Measurements from ENCODE around the gene UGT1A9. TPM values are rescaled to one million over a fixed set of nuclear protein-coding genes. Genes with fewer than 3 reads are reported as not detected.

The UGT1A9 gene
- total RNA-seq, 4 donors from 2014 or later = not detected

DNA sequence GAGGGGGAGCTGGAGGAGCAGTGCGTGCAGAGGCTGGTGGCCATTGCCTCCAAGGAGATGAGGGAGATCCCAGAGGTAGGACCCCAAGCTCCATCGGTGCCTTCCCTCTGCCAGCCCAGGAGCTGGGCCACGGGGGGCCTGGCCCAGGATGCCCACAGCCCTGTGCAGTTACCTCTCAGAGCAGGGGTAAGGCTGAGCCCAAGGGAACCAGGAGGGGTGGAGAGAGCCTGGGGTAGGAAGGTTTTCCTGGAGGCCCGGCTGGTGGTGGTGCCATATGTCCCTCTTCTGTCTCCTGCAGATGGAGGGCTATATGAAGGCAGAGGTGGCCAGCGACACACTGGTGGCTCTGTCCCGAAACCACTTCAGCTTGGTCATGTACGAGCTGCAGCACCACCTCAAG is 117.9 kb downstream of the UGT1A9 start:
- peaks cover 4% of the 10 kb centered on the region for H3K27me3 ChIP-seq
- 80% methylated on average over 1 of the region's 7 CpGs; no CpG with 5 or more reads in 1 of the 2 donors for WGBS, 2 donors (ENCODE audit: low coverage in 1 of 2)
- ATAC-seq = no peak
- H3K36me3 ChIP-seq = no peaks in the 10 kb centered on the region
- TF ChIP-seq CTCF (IDR thresholded peaks at IDR 0.05) = no peak
- no peak for TF ChIP-seq POLR2A (IDR thresholded peaks at IDR 0.05)
- TF ChIP-seq EP300 (IDR thresholded peaks at IDR 0.05) = no peak
- no peaks in the 10 kb centered on the region for H3K4me1 ChIP-seq
- no peak overlapping the region for H3K4me3 ChIP-seq
- H3K27ac ChIP-seq = no peak overlapping the region
- H3K9me3 ChIP-seq = no peaks in the 10 kb centered on the region

GRCh38 chr2:233791151-233791882 is 119.6 kb downstream of the UGT1A9 start:
- TF ChIP-seq EP300 (IDR thresholded peaks at IDR 0.05) (no peak), POLR2AphosphoS5 (IDR thresholded peaks at IDR 0.05) (no peak), POLR2A (IDR thresholded peaks at IDR 0.05) (no peak), CTCF (IDR thresholded peaks at IDR 0.05) (no peak)
- 69 to 88% methylated on average over 6 to 10 of the region's 18 CpGs for WGBS, 2 donors (ENCODE audit: low coverage in 1 of 2)
- H3K4me3 ChIP-seq = no peak overlapping the region
- no peaks in the 10 kb centered on the region for H3K36me3 ChIP-seq
- no peaks in the 10 kb centered on the region for H3K9me3 ChIP-seq
- no peaks in the 10 kb centered on the region for H3K4me1 ChIP-seq
- H3K27ac ChIP-seq = no peak overlapping the region
- no peak for ATAC-seq
- H3K27me3 ChIP-seq = no peaks in the 10 kb centered on the region

DNA sequence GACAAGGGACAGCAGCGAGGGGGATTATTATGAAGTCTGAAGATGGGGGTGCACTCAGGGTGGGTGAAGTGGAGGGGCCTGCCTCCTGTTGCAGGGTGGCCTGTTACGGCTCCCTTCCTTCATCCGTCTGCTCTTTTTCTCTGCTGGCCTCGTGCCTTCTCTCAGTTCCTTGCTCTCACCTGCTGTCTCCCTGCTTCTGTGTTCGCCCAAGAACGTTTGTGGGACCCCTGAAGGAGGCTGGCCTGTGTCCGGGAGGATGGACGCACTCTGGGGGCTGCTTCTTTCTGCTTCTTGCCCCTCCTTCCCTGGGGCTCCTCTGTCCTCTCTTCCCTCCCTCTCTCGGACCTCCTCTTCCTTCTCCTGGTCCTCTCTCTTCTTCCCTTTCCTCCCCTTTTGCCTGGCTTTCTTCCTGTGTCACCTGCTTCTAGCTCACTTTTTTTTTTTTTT is 120.2 kb downstream of the UGT1A9 start:
- Histone ChIP-seq H3K4me1 (no peaks in the 10 kb centered on the region), H3K9me3 (no peaks in the 10 kb centered on the region), H3K36me3 (no peaks in the 10 kb centered on the region), H3K4me3 (no peak overlapping the region), H3K27ac (no peak overlapping the region), H3K27me3 (no peaks in the 10 kb centered on the region)
- no peak for TF ChIP-seq POLR2A (IDR thresholded peaks at IDR 0.05)
- TF ChIP-seq POLR2AphosphoS5 (IDR thresholded peaks at IDR 0.05) = no peak
- no peak for TF ChIP-seq CTCF (IDR thresholded peaks at IDR 0.05)
- no peak for TF ChIP-seq EP300 (IDR thresholded peaks at IDR 0.05)
- WGBS, 2 donors (ENCODE audit: low coverage in 1 of 2) = 67 to 77% methylated on average over 8 to 9 of the region's 9 CpGs
- ATAC-seq = no peak

DNA sequence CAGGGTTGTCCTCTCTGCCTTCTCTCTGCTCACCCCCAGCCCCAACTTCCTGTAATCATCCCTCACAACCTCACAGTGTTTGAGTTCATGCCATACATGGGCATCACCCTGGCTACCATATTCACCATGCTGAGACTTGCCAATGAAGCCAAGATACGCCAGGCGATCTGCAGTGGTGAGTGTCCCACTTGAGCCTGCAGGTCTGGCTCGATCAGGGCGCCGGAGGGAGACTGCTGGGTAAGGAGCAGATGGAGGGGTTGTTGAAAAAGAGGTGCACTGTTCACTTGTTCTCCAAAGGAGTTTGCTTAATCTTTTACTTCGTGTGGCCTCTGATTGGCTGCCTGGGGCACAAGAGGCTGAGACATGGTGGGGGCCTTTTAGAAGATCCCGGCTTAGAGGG is 121.0 kb downstream of the UGT1A9 start:
- WGBS, 2 donors (ENCODE audit: low coverage in 1 of 2) = 85 to 89% methylated on average over 2 to 3 of the region's 7 CpGs
- no peaks in the 10 kb centered on the region for H3K9me3 ChIP-seq
- H3K4me3 ChIP-seq = no peak overlapping the region

More for the DNA sequence above, 121.0 kb downstream of the UGT1A9 start:
- TF ChIP-seq CTCF (IDR thresholded peaks at IDR 0.05) = no peak
- no peak for TF ChIP-seq EP300 (IDR thresholded peaks at IDR 0.05)
- no peak for TF ChIP-seq POLR2A (IDR thresholded peaks at IDR 0.05)
- TF ChIP-seq POLR2AphosphoS5 (IDR thresholded peaks at IDR 0.05) = no peak
- Histone ChIP-seq H3K27me3 (no peaks in the 10 kb centered on the region), H3K27ac (no peak overlapping the region), H3K36me3 (no peaks in the 10 kb centered on the region), H3K4me1 (no peaks in the 10 kb centered on the region)
- no peak for ATAC-seq

All from gastroesophageal sphincter (tissue), 4 donors.